Measurements from ENCODE around the gene ESR2. TPM values are rescaled to one million over a fixed set of nuclear protein-coding genes. Genes with fewer than 3 reads are reported as not detected.

The ESR2 gene
- total RNA-seq, 1 donor from 2014 or later, result 0.16 TPM

- H3K9me3 Mint-ChIP-seq (ENCODE audit: unreplicated experiment), result no peaks in the 10 kb centered on the region
- no peak overlapping the region for H3K27ac Mint-ChIP-seq (ENCODE audit: unreplicated experiment)
- Histone ChIP-seq H3K27ac (ENCODE audit: low read depth, low read length) (no peak overlapping the region), H3K4me2 (ENCODE audit: low read length) (no peak overlapping the region), H3K9me3 (ENCODE audit: insufficient read depth, low read depth, low read length) (no peaks in the 10 kb centered on the region), H3K79me2 (ENCODE audit: insufficient read depth, low read length) (no peaks in the 10 kb centered on the region), H3K27me3 (ENCODE audit: insufficient read depth, low read length) (no peaks in the 10 kb centered on the region), H3K4me1 (ENCODE audit: insufficient read depth, low read length) (no peaks in the 10 kb centered on the region), H3K4me3 (ENCODE audit: insufficient read depth, low read depth, low read length) (no peak overlapping the region), H2AFZ (ENCODE audit: low read depth, low read length) (no peak overlapping the region), H3K36me3 (ENCODE audit: insufficient read depth, low read length) (peaks cover 2% of the 10 kb centered on the region), H3K9ac (ENCODE audit: low read length) (no peak overlapping the region), H4K20me1 (ENCODE audit: insufficient read depth, low read length) (no peaks in the 10 kb centered on the region)
- H3K4me3 Mint-ChIP-seq (ENCODE audit: unreplicated experiment), result no peak overlapping the region
- DNase-seq (ENCODE audit: low read depth), result no peak
- H3K36me3 Mint-ChIP-seq (ENCODE audit: low read depth, unreplicated experiment), result peaks cover 2% of the 10 kb centered on the region
- no peak for FAIRE-seq
- no peak for TF ChIP-seq CTCF (IDR thresholded peaks at IDR 0.05; ENCODE audit: insufficient read depth, low read depth, low read length)
- TF ChIP-seq EZH2 (IDR thresholded peaks at IDR 0.05; ENCODE audit: insufficient read depth, low read length), result no peak
- H3K27me3 Mint-ChIP-seq (ENCODE audit: low read depth, unreplicated experiment), result no peaks in the 10 kb centered on the region
- H3K4me1 Mint-ChIP-seq (ENCODE audit: low read depth, unreplicated experiment), result peaks cover 28% of the 10 kb centered on the region
Observed at GRCh38 chr14:64215274-64215673, 78.9 kb downstream of the ESR2 start.

- Histone ChIP-seq H3K79me2 (ENCODE audit: insufficient read depth, low read length) (no peaks in the 10 kb centered on the region), H3K4me1 (ENCODE audit: insufficient read depth, low read length) (no peaks in the 10 kb centered on the region), H4K20me1 (ENCODE audit: insufficient read depth, low read length) (no peaks in the 10 kb centered on the region), H3K4me3 (ENCODE audit: insufficient read depth, low read depth, low read length) (no peak overlapping the region), H3K9me3 (ENCODE audit: insufficient read depth, low read depth, low read length) (no peaks in the 10 kb centered on the region), H3K36me3 (ENCODE audit: insufficient read depth, low read length) (peaks cover 2% of the 10 kb centered on the region), H3K27ac (ENCODE audit: low read depth, low read length) (no peak overlapping the region), H3K4me2 (ENCODE audit: low read length) (no peak overlapping the region), H2AFZ (ENCODE audit: low read depth, low read length) (no peak overlapping the region), H3K27me3 (ENCODE audit: insufficient read depth, low read length) (no peaks in the 10 kb centered on the region), H3K9ac (ENCODE audit: low read length) (no peak overlapping the region)
- H3K4me3 Mint-ChIP-seq (ENCODE audit: unreplicated experiment), result no peak overlapping the region
- no peaks in the 10 kb centered on the region for H3K9me3 Mint-ChIP-seq (ENCODE audit: unreplicated experiment)
- TF ChIP-seq EZH2 (IDR thresholded peaks at IDR 0.05; ENCODE audit: insufficient read depth, low read length), result no peak
- no peak for FAIRE-seq
- peaks cover 2% of the 10 kb centered on the region for H3K36me3 Mint-ChIP-seq (ENCODE audit: low read depth, unreplicated experiment)
- H3K27me3 Mint-ChIP-seq (ENCODE audit: low read depth, unreplicated experiment), result no peaks in the 10 kb centered on the region
- no peak overlapping the region for H3K27ac Mint-ChIP-seq (ENCODE audit: unreplicated experiment)
- no peak for DNase-seq (ENCODE audit: low read depth)
- H3K4me1 Mint-ChIP-seq (ENCODE audit: low read depth, unreplicated experiment), result peaks cover 35% of the 10 kb centered on the region
Observed at GRCh38 chr14:64213853-64214570, 80.2 kb downstream of the ESR2 start.

- no peak overlapping the region for H3K27ac ChIP-seq (ENCODE audit: low read depth, low read length)
- H3K36me3 Mint-ChIP-seq (ENCODE audit: low read depth, unreplicated experiment), result peaks cover 3% of the 10 kb centered on the region
- FAIRE-seq, result no peak
- TF ChIP-seq CTCF (IDR thresholded peaks at IDR 0.05; ENCODE audit: insufficient read depth, low read depth, low read length), result no peak
- no peak for TF ChIP-seq EZH2 (IDR thresholded peaks at IDR 0.05; ENCODE audit: insufficient read depth, low read length)
- peak overlapping the region; percentile 34 for H3K27ac Mint-ChIP-seq (ENCODE audit: unreplicated experiment)
- no peaks in the 10 kb centered on the region for H3K79me2 ChIP-seq (ENCODE audit: insufficient read depth, low read length)
- H3K9me3 Mint-ChIP-seq (ENCODE audit: unreplicated experiment), result no peaks in the 10 kb centered on the region
- no peak overlapping the region for H2AFZ ChIP-seq (ENCODE audit: low read depth, low read length)
- DNase-seq (ENCODE audit: low read depth), result peak; percentile 27
- peaks cover 2% of the 10 kb centered on the region for H3K36me3 ChIP-seq (ENCODE audit: insufficient read depth, low read length)
- no peaks in the 10 kb centered on the region for H3K9me3 ChIP-seq (ENCODE audit: insufficient read depth, low read depth, low read length)
- H3K9ac ChIP-seq (ENCODE audit: low read length), result no peak overlapping the region
- H3K4me1 Mint-ChIP-seq (ENCODE audit: low read depth, unreplicated experiment), result peaks cover 28% of the 10 kb centered on the region
- no peaks in the 10 kb centered on the region for H3K27me3 ChIP-seq (ENCODE audit: insufficient read depth, low read length)
- H3K4me2 ChIP-seq (ENCODE audit: low read length), result no peak overlapping the region
- H3K27me3 Mint-ChIP-seq (ENCODE audit: low read depth, unreplicated experiment), result peaks cover 4% of the 10 kb centered on the region
- H4K20me1 ChIP-seq (ENCODE audit: insufficient read depth, low read length), result no peaks in the 10 kb centered on the region
- no peak overlapping the region for H3K4me3 Mint-ChIP-seq (ENCODE audit: unreplicated experiment)
- H3K4me3 ChIP-seq (ENCODE audit: insufficient read depth, low read depth, low read length), result no peak overlapping the region
- H3K4me1 ChIP-seq (ENCODE audit: insufficient read depth, low read length), result no peaks in the 10 kb centered on the region
Observed at GRCh38 chr14:64213086-64213485, 81.1 kb downstream of the ESR2 start.

Data from astrocyte (in vitro differentiated cells and primary cell).